ENCODE measurements around the gene ADAMTSL1.

The ADAMTSL1 gene

DNA sequence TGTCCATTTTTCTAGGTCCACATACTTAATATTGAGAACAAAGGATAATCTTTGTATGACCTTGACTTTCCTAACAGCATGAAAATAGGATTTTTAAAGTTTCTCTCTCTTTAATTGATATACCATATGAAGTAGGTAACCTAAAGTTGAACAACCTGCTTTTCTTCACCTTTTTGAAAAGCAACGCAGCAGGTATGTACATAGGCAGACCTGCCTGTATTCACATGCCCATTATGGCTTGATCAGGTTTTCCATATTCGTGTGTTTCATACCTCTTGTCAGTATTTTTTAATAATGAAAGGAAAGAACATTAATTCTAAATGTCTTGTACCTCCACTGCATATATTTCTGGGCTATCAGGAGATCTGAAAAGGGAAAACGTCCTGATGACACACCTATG lies 1.5 kb upstream of the ADAMTSL1 start:
- no peak for DNase-seq

DNA sequence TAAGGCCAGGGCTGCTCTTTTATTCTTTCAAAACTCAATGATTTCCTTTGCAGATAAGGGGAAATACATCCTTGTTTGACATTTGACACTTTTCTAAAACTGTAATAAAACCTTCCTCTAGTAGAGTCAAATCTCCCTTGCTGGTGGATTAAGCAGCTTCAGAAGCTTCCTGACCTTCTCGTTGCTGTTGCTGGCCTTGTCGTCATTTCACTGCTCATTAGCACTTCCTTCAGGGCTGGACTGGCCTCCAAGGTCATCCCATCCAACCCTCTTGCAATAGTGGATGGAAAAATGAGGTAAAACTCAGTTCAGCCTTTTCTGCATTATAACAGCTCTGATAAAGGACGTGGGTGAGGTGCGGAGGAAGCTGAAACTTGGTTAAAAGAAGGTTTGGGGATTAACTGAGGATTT lies 1.1 kb upstream of the ADAMTSL1 start:
- DNase-seq: no peak

DNA sequence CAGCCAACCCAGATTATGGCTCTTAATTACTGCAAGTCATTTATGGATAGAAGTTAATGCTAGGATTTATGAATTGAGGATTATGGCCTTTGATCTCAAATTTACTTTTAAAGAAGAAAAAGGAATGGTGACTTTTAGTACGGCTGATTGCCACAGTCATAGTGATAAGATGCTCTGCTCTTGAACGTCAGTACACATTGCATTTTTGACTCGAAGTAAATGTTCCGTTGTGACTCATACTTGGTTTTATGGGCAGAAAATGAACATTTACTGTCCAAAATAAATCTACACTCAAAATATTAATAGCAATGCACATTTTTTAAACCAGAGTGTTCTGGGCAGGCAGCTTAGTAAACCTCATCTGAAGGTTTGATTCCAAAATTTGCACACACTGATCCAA lies 830 bp downstream of the ADAMTSL1 start:
- DNase-seq: no peak

DNA sequence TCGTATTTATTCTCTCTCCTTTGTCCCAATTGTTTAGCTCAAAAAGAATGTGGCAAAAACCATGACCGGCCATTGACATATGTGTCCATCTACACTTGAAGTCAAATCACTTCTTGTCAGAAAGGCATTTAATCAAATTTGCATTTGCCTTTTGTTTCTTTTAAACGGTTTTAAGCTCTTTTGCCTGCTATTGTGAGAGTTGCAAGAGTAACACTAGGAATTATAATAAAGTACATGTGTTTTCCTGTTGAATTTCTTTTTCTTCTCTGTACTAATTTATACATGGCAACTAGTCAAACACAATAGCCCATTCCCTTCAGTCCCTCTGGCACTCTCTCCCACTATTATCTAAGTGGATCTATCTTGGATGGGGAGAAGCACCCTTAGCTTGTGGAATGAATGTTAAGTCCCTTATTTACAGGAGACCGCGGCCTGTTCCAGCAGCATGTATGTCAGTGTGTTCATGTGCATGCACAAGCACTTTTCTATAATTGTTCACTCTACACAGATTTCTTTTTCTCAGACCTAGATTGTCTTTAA lies 3.2 kb downstream of the ADAMTSL1 start:
- no peak for DNase-seq

DNA sequence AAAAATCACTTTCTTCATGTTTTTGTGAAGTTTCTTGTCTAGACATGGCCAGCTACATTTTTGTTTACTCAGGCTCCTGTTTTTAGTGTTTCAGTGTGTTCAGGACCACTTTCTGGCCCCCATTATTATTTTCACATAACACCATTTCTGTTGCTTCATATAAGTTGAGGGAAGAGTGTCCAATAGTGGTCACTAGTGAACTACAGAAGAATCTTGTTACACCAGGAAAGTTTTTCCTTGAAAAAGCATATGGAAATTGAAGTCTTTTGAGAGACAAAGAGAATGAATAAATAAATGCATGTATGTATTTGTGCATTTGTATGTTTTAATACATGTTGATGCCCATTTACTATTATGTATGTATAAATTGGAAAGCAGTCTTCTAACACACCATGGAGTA lies 3.8 kb downstream of the ADAMTSL1 start:
- DNase-seq: no peak

DNA sequence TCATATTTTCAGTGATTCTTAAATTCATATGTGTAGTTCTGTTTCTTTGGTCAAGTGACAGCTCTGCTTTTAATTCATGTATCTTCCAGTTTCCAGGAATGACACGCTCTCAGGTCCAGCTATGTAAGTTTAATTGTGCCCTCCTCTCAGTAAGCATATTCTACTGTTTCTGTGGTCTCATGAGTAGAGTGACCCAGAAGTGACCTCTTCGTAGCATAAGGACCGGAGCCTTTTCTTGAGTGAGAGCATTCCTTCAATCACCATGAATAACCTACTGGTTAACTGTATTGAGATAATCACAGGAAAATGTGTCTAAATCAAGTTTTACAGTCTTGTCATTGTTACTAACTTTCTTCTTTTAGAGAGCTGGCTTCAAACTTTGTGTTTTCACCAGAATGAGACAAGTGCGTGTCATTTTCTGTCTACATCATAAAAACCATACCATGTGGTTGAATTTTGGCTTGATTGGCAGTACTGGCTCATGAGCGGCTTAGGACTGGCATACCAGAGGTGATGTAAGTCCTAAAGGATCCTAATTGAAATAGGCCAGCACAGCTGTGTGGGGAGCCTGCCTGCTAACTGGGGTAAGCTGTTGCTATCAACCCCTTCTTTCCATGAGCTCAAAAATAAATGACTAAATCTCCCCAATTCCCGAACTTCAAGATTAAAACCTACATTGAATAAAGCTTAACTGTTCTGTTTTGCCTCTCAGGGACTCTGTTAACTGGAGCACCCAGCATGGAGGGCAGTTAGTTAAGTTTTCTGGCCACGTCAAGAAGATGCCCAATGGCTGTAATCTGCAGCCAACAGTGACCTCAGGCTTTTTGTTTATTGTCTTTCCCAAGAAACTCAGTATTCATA lies 4.8 kb downstream of the ADAMTSL1 start:
- DNase-seq: no peak

DNA sequence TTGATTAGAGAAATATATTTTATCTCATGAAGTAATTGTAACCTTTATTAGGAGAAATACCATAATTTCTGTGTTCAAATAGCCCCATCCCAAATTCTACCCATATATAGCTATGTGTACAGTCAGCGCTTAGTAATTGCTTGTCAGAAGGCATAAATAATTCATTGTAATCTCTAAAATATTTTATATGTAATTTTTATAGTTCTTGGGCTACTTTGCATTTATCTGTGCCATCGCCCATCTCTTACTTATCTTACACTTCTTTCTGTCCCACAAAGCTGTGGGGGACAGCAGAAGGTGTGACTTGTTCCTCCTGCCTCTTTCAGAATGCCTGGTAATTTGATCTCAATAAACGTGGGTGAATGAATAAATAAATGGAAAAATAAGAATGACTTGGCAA lies 5.5 kb downstream of the ADAMTSL1 start:
- DNase-seq: no peak

DNA sequence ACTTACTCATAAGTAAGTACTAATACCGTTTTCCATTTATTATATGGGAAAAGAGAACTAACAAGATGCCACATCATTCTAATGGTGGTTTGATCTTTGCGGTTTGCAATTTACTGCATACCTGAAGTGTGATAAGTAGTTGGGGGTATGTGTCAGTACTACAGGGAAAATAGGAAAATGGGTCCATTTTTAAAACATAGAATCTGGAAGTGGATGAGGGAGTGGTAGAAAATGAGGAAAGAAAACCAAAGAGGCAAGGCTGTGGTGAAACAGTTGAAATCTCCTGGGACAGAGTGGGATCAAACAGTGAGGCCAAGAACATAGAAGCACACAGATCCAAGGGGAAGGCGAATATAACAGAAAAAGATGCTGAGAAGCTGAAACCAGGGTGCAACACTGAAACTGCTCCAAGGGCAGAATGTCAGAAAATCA lies 6.7 kb downstream of the ADAMTSL1 start:
- no peak for DNase-seq

DNA sequence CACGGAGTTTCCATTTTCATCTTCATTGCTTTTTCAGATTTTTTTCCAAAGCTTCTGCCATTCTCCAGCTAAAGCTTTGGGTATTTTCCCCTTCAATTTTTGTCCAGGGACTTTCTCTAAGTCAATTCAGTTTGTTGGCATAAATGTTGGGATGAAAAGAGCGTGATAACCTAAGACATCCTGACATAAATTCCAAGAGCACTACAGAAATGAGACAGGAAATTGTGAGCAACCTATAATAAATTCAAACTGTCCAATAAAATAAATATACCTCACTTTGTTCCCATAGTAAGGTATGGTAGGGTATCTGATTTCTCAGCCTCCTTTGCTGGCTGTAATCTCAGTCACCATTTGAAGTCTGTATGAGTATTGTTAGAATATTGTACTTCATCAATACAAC lies 8.4 kb downstream of the ADAMTSL1 start:
- no peak for DNase-seq

DNA sequence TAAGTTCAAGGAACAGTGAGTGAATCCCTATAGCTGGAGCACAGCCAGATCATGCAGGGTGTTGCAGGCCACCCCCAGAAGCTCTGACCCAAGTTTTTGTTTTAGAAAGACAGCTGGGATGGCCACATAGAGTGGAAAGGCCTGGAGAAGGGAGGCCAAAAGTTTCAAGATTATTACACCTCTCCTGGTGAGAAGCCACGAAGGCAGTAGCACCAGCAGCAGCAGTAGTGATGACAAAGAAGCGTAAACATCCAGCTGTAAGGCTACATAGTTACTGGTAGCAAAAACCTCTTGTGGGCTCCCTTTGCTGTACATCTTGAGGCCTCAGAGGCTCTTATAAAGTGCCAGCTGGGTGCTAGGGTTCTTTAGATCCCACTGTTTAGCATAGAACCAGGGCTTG lies 11.8 kb downstream of the ADAMTSL1 start:
- no peak for DNase-seq

DNA sequence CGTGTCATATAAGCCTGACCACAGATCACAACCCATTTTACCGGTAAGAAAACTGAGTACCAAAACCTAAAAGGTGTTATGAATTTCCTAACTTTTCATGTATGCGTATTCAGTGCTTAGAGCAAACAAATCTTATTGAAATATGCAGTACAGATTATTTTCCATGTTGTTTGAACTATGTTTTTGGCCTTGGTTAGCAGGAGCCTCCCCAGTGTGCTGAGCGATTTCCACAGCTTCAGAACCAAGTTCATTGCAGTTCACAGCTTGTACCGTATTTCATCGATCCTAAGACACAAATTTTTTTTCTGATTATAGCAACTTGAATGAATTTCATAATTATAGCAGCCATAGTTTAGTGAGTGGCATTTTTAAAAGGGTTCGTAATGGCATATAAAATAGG lies 13.7 kb downstream of the ADAMTSL1 start:
- DNase-seq: no peak

DNA sequence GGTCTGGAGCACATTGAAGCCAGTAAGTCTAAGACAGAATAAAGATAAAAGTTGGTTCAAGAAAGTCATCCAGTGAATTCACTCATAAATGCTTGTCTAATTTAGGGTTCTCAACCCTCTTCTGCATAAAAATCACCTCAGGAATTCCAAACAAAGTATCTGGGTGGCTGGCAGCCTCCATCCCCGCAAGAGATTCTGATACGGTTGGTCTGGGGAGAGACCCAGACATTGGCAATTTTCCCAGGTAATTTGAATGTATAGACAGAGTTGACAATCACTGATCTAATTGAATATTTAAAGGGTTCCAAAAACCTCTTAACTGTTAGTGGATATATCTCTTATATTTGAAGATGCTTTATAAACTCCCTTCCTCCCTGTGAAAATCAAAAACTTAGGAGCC lies 14.9 kb downstream of the ADAMTSL1 start:
- no peak for DNase-seq

DNA sequence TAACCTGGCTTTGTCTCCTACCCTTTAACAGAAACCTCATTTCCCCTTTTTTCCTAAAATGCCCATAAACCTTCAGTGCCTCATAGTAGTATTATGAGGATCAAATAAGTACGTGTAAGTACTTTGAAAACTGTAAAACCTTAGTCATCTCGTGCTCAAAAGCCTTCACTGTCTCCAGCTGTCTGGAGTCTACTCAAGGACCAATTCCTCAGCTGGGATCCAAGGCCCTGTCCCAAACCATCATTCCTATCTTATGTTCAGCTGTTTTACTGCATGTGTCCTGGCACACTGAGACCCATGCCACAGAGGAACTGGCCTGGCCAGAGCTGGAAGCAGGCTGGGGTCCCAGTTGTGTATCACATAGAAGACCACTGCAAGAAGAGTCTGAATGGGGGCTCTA lies 15.9 kb downstream of the ADAMTSL1 start:
- DNase-seq: no peak

DNA sequence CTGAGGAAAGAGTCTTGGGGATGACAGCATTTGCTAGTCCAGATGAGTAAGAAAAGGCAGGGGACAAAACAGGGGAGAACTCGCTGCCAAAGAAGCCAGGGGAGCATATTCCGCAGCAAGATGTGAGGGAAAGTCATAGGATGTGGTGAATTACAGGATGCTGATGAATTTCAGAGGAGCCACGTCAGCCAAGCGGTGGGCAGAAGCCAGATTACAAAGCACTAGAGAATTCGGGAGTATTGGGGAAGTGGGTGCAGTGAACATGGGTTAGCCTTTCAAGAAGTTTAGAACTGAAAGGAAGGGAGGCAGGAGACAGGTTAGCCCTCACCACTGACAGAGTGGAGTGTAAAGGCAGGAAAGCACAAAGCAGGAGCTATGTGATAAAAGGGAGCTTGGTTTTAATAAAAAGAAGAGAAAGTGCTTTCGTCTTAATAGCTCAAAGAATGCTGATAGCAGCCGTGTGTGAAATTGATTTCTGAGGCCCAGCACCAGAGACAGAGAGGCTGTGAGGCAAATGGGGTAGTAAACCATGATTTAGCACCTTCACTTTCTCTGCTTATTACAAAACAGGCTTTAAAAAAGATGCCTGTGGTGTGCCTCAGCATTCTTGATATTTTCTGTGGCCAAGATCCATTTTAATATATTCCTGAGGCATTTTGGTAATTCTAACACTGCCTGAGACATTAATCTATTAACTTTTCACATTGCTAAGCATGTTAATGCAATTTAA lies 16.9 kb downstream of the ADAMTSL1 start:
- no peak for DNase-seq

DNA sequence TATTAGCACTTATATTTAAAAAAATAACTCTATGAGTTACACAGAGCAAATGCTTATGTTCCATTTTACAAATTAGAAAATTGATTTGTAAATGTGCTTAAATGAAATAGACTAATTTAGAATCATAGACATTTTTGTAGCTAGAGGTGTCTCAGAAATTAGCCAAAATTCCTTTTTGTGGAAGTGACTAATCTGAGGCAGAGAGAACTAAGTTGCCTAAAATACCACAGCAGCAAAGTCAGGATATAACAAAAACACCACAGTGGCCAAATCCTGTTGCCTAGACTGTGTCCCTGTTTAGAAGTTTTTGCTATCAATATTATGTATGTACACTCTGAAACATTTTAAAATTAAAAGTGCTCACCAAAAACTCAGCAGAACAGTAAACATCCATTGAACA lies 18.7 kb downstream of the ADAMTSL1 start:
- no peak for DNase-seq

DNA sequence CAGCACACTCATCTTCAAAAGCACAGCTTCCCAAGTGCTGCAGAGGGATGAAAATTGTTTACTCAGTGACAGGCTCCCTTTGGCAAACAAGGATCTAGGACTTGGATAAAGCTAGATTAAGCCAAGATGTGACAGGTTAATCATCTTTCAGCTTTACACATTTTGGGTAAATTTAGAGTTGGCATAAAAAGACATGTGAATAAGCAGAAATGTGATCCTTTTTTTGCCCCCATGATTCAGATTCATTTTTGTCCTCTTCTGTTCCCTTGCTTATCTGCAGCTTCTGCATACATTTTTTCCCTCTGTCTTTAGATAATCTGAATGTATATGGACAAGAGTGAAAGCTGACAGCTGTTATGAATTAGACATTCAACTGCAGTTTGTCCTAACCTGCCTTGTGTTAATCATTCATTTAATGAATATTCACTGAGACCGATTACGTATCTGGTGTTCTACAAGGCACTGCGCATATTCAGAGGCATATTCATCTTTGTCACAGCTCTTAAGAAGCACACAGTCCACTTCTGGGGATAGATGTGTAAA lies 19.6 kb downstream of the ADAMTSL1 start:
- no peak for DNase-seq

DNA sequence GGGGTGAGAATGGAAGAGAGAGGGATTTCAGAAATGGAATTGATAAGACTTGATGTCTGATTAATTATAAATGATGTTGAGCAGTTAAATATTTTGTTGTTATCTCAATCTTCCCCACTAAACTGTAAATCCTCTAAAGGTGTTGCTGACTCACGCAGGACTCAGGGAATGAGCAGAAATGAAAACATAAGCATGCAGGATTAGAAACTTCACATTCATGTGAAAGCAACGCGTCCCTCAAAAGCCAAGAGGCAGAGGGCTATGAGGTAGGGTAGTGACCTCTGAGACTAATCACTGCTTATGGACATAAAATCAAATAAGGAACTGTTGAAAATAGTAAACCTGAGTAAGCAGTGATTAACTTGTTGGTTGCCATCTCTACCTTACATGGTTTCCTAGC lies 21.1 kb downstream of the ADAMTSL1 start:
- no peak for DNase-seq

DNA sequence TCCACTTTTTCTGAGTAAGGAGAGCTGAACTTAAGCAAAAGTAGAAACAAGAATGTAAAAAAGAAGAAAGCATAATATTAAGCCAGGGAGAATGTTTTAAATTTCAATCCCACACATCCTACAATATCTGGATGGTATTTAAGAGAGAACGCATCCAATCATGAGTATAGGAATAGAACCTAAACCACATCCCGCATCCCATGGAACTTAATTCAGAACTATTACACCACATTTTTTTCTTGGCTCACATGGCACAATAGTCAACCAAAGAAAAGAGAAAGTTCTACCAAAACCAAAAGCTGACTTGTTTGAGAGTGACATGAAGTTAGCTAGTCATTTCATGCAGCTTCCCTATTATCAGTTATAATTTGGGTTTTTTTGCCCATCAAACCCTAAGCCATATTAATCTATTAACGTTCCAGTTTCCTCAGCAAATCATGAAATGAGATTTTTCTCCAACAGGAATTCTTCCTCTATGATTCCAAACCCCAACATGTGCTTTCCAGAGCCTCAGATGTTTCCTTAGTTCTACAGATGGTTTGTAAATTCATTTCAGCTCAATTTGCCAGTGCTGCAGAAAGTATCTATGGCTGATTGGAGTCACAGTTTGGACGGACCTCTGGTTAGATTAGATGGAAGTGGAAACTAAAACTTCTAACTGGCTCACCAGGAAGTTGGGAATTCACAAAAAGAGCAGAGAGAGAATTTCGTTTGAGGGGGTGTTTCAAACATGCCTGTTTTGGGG lies 22.5 kb downstream of the ADAMTSL1 start:
- no peak for DNase-seq

DNA sequence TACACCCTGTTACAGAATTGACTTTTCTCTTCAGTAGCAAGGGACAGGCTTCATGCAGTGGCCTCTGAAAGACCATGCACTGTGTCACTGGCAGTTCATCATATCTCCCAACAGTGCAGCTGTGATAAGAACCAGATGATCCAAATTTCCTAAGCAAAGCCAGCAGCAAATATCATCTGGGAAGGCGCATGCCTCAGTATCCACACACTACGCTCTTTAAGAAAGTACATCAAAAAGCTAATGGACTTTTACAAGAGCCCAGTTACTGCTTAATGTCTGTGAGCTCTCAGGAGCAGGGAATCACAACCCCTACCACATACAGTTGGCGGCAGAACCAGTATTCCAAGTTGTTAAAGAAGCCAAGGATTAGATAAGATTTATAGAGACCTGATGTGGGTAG lies 25.1 kb downstream of the ADAMTSL1 start:
- no peak for DNase-seq

DNA sequence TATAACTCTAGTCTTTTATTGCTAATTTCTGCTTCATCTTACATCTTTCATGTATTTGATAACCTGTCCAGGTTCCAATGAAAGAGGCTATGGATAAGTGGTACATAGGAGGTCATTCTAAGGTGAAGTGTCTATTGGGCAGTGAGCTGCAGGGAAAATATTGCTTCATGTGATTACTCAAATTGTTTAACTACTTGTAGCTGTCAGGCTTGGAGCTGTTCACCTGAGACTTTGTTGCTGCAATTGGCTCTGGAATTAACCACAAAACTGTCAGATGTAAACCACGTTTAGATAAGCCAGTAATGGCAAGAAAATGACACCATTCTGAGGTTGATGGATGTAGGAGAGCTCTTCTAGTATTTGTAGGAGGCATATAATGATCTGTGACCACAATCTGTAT lies 26.0 kb downstream of the ADAMTSL1 start:
- no peak for DNase-seq

DNA sequence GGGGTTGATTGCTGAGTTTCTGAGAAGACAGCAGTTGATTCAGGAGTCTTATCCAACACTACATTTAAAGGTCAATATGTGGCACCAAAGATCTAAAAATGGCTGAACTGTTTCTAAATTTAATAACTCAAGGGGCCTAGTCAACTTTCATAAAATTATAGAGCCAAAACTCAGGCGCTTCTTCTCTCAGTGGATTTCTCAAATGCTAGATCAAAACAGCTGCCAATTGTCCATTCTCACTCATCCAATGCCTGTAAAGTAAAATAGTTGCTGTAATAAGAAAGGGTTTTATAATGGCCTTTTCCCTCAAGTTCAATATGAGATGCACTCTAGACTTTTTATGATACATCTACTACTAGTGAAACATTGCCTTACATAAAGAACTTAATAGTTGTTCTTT lies 26.5 kb downstream of the ADAMTSL1 start:
- no peak for DNase-seq

DNA sequence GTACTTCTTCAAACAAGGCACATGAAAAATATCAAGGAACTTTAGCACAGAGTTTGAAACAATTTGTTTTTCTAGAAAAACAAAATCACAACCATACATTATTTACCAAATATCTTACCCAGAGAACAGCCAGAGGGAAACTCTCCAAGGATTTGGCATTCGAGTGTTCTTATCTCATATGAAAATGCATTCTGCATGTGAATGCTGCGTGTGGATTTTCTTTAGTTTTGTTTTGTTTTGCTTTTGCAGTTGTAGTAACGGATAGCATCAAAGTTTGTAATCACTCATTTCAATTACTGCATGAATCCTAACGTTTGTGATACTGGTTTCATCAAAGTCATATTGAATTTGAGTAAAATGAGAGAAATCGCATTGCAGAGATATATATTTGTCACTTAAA lies 28.0 kb downstream of the ADAMTSL1 start:
- DNase-seq: no peak

DNA sequence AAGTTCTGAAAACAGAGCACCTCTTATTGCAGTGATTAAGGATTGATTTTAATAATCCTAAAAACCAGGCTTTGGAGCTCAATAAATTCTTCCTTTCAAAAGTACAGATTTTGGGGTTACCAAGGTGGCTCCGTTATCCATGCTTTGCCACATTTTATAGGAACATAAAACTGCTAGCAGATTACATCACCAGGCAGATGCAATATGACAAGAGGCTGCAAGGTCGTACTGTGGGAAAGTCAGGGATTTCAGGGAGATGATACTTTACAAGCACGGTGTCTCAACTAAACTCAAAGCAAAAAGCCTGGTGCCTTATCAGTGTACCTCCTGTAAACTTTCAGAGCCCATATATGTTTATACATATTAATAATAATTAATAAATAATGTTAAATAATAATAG lies 28.6 kb downstream of the ADAMTSL1 start:
- no peak for DNase-seq

All from CD4-positive, alpha-beta T cell treated with Interleukin-21 for 1 hour (primary cell).